Naive B cell (primary cell): ENCODE results near the gene ZNFX1. TPM values are rescaled to one million over a fixed set of nuclear protein-coding genes. Genes with fewer than 3 reads are reported as not detected.
"Not testable (repeated sequence)": the region's sequence is repeated elsewhere in the genome, so short reads cannot be mapped to it uniquely, and the experiment has no call there.

ENCODE experiments used
- ATAC-seq, 2 donors: fragments of 150-1000 bp; cut with Tn5 transposase; 2 replicates each; pipeline ENCODE4 v1.10.0; 2021; ENCODE audit warnings: low read depth in 2 of 2, mild to moderate bottlenecking in 2 of 2, moderate library complexity in 2 of 2
- DNase-seq: peaks from one replicate; pipeline ENCODE4 v3.0.0; 2022
- H3K27ac Mint-ChIP-seq, 6 donors: one replicate each; pipeline ENCODE4 v1.8.0; 2020 to 2022; ENCODE audit warnings: mild to moderate bottlenecking in 6 of 6, mixed read lengths in 6 of 6, moderate library complexity in 5 of 6, inconsistent platforms in 2 of 6
- H3K27me3 Mint-ChIP-seq, 3 donors: one replicate each; pipeline ENCODE4 v1.8.0; 2021 to 2022; ENCODE audit warnings: mixed read lengths in 3 of 3, mild to moderate bottlenecking in 1 of 3
- H3K36me3 Mint-ChIP-seq, 2 donors: one replicate each; pipeline ENCODE4 v1.8.0; 2020 to 2022; ENCODE audit warnings: mixed read lengths in 2 of 2, inconsistent platforms in 1 of 2, mild to moderate bottlenecking in 1 of 2
- H3K4me1 Mint-ChIP-seq, 3 donors: one replicate each; pipeline ENCODE4 v1.8.0; 2020 to 2022; ENCODE audit warnings: mixed read lengths in 3 of 3, inconsistent platforms in 1 of 3, mild to moderate bottlenecking in 1 of 3, moderate library complexity in 1 of 3
- H3K4me3 Mint-ChIP-seq, 8 donors: one replicate each; pipeline ENCODE4 v1.8.0; 2020 to 2022; ENCODE audit warnings: mild to moderate bottlenecking in 8 of 8, mixed read lengths in 8 of 8, moderate library complexity in 8 of 8, inconsistent platforms in 2 of 8
- H3K9me3 Mint-ChIP-seq, 7 donors: one replicate each; pipeline ENCODE4 v1.8.0; 2020 to 2022; ENCODE audit warnings: mixed read lengths in 7 of 7, mild to moderate bottlenecking in 5 of 7, inconsistent platforms in 2 of 7, moderate library complexity in 1 of 7
- polyA plus RNA-seq, 6 donors: library from polyadenylated mRNA; unstranded; fragments of 300-500 nt; fragmentation: Illumina TruSeq; gene quantifications; one replicate each; pipeline ENCODE4 v1.2.3, GENCODE V29; 2021; ENCODE audit warnings: low read depth in 6 of 6

ZNFX1 gene
- polyA plus RNA-seq, 6 donors from 2014 or later = 18.2 to 41.8 (median 22.7) TPM

DNA sequence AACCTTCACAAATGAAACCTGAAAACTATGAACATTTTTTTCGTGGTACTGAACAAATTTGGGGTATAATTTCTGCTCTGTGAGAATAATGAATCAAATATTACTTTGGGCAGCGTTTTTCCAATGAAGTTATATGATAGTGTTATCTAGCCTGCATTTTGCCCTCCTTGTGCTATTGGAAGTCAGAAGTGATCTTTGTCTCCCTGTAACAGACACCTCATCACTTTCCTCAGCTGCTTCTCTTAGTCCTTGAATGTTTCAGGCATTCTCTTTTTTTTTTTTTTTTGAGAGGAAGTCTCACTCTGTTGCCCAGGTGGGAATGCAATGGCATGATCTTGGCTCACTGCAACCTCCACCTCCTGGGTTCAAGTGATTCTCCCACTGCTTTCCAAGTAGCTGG, 48.5 kb downstream of the ZNFX1 start:
- Mint-ChIP-seq H3K27me3 (no peaks in the 10 kb centered on the region), H3K36me3 (peaks cover 22 to 38% of the 10 kb centered on the region in 2 donors), H3K9me3 (no peaks in the 10 kb centered on the region), H3K27ac (peak overlapping the region in 5 of 6 donors; percentile 38 to 92 (median 78)), H3K4me1 (peaks cover 23 to 29% (median 27%) of the 10 kb centered on the region in 3 donors), H3K4me3 (no peak overlapping the region)
- ATAC-seq (no peak), DNase-seq (no peak)

DNA sequence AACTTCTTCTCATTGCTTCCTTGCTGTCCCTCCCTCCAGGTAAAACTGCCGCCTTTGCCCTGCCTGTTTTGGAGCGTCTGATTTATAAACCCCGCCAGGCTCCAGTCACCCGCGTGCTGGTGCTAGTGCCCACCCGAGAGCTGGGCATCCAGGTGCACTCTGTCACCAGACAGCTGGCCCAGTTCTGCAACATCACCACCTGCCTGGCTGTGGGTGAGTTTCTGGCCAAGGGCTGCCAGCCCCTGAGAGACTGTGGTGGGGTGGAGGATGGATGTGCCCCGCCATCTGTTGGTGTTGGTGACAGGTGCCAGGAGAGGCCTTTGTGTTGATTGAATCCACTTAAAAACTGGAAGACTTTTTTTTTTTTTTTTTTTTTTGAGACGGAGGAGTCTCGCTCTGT, 49.2 kb downstream of the ZNFX1 start:
- Mint-ChIP-seq H3K4me3 (no peak overlapping the region), H3K4me1 (peaks cover 23 to 29% (median 23%) of the 10 kb centered on the region in 3 donors), H3K27me3 (no peaks in the 10 kb centered on the region), H3K27ac (peak overlapping the region in 3 of 6 donors; percentile 59 to 83 (median 73)), H3K36me3 (peaks cover 21 to 32% of the 10 kb centered on the region in 2 donors), H3K9me3 (no peaks in the 10 kb centered on the region)
- no peak for DNase-seq
- no peak for ATAC-seq

GRCh38 chr20:49225896-49226295, 52.0 kb downstream of the ZNFX1 start:
- Mint-ChIP-seq H3K27ac (peak overlapping the region in 2 of 6 donors; percentile 59 to 79), H3K9me3 (no peaks in the 10 kb centered on the region), H3K36me3 (peaks cover 21 to 22% of the 10 kb centered on the region in 2 donors), H3K27me3 (no peaks in the 10 kb centered on the region), H3K4me1 (peaks cover 17 to 28% (median 27%) of the 10 kb centered on the region in 3 donors), H3K4me3 (no peak overlapping the region)
- no peak for ATAC-seq
- no peak for DNase-seq

DNA sequence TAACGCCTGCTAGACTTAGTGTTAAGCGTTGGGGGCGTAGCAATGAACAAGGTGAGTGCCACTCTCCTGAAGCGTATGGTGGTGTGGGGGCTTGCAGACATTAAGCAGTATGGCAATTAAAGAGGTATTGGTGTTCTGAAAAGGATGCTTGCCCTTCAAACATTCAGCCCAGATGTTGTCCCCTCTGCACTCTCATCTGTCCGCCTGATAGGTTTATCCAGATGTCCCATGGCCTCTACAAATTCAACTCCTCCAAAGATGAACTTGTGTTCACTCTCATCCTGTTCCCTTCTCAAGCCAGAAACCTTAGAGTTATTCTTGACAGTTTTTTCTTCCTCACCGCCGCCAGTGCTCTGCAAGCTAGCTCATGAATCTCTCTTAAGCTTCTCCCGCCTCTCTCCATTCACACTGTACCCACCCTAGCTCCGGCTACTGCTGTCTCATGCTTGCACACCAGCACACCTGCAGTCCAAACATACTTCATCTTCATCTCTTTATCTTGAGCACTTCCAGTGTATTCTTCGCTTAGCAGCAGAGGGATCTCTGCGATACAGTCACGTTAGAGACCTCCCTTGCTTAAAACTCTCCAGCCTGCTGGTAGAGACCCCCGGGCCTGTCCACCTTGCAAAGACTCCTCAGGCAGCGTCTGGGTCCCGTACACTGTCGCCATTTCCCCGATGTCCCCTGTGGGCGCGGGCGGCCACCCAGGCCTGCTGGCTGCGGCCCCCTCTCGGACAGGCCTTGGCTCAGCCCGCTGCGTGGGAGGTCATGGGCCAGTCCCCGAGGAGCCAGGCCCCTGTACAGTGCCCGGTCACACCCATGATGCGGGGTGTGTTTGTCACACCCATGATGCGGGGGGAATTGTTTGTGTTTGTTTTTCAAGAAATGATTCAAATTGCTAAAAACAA, 57.7 kb downstream of the ZNFX1 start:
- peaks cover 0 to 8% of the 10 kb centered on the region in 2 donors for H3K36me3 Mint-ChIP-seq
- peaks cover 0 to 2% (median 0%) of the 10 kb centered on the region in 7 donors for H3K9me3 Mint-ChIP-seq
- peak overlapping the region; percentile 88 to 99 (median 96) for H3K4me3 Mint-ChIP-seq
- peak overlapping the region; percentile 97 to 100 (median 100) for H3K27ac Mint-ChIP-seq
- H3K4me1 Mint-ChIP-seq = peaks cover 21 to 40% (median 31%) of the 10 kb centered on the region in 3 donors
- ATAC-seq (no peak), DNase-seq (no peak)
- H3K27me3 Mint-ChIP-seq = no peaks in the 10 kb centered on the region

DNA sequence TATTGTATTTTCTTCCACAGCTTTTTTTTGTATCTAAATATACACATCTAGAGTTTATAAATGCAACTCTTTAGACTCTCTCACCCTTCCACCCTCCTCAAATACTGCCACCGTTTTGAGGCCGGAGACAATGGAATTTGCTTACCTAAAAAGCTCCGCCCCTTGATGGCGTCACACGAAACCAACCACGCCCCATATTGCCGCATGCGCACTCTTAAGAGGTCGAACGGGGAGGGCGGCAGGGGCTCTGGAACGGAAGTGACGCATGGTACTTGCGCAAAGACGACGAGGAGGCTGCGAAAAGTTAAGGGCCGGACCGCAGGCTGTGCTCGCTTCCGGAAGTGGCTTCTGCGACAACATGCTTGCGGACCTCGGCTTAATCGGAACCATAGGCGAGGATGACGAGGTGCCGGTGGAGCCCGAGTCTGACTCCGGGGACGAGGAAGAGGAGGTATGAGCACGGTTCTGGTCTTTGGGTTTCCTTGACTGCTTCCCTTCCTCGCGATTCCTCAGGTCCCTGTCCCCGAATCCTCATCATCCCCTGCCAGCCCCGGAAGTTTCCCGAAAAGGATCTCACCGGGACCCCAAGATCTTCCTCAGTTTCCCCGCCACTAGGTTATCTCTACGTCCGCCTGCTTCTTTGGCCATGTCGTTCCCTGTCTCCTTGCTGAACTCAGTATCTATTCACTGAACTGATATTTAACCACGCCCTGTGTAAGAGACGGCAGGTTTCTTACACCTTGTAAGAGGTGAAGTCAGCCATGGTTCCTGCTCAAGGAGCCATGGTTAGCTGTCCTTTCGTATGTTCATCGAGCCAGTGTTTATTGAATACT, 58.5 kb downstream of the ZNFX1 start, which contains the start of gene DDX27:
Gene DDX27 (plus strand): TSS at position 326 of the 833 bp plus-strand sequence. CDS start 33 bp downstream, at position 359.
- H3K4me3 Mint-ChIP-seq = peak within 1 kb of the TSS; percentile 88 to 99 (median 96)
- H3K9me3 Mint-ChIP-seq = peaks cover 0 to 2% (median 0%) of the 10 kb centered on the region in 7 donors
- ATAC-seq (peak; percentile 91), DNase-seq (peak; percentile 97)
- no peaks in the 10 kb centered on the region for H3K36me3 Mint-ChIP-seq
- peaks cover 21 to 40% (median 29%) of the 10 kb centered on the region in 3 donors for H3K4me1 Mint-ChIP-seq
- peak within 1 kb of the TSS; percentile 97 to 100 (median 100) for H3K27ac Mint-ChIP-seq
- no peaks in the 10 kb centered on the region for H3K27me3 Mint-ChIP-seq

GRCh38 chr20:49218739-49219090, 59.1 kb downstream of the ZNFX1 start:
- Mint-ChIP-seq H3K4me3 (peak overlapping the region; percentile 88 to 99 (median 96)), H3K27ac (peak overlapping the region; percentile 97 to 100 (median 100)), H3K4me1 (peaks cover 21 to 40% (median 29%) of the 10 kb centered on the region in 3 donors)
- H3K27me3 Mint-ChIP-seq, H3K36me3 Mint-ChIP-seq, H3K9me3 Mint-ChIP-seq, ATAC-seq, DNase-seq: not testable (repeated sequence)

GRCh38 chr20:49216991-49217578, 60.8 kb downstream of the ZNFX1 start:
- DNase-seq (peak; percentile 80), ATAC-seq (peak; percentile 12 to 19)
- H3K27me3 Mint-ChIP-seq = no peaks in the 10 kb centered on the region

DNA sequence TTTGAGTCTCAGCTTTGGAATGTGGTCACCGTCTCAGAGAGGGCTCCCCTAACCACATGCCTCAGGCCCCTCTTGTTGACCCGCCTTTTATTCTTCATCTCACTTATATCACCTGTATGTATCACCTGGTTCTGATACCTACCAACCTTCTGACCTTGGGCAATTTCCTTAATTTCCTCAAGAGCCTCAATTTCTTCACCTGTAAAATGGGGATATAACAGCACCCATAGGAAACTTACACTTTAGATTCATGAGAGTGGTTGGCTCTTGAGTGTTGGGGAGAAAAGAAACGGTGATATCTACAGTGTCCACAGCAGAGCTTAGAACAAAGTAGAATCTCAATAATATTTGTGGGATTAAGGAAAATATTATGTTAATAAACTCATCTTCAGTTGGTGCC, 62.6 kb downstream of the ZNFX1 start:
- Mint-ChIP-seq H3K27me3 (peaks cover 0 to 4% (median 0%) of the 10 kb centered on the region in 3 donors), H3K36me3 (peaks cover 0 to 5% of the 10 kb centered on the region in 2 donors), H3K9me3 (peaks cover 3 to 13% (median 8%) of the 10 kb centered on the region in 7 donors), H3K4me3 (no peak overlapping the region), H3K4me1 (peaks cover 15 to 24% (median 16%) of the 10 kb centered on the region in 3 donors), H3K27ac (no peak overlapping the region)
- ATAC-seq (no peak), DNase-seq (no peak)

More at GRCh38 chr20:49216991-49217578, 60.8 kb downstream of the ZNFX1 start:
- peak overlapping the region; percentile 14 to 81 (median 64) for H3K4me3 Mint-ChIP-seq
- peaks cover 0 to 2% (median 0%) of the 10 kb centered on the region in 7 donors for H3K9me3 Mint-ChIP-seq
- peaks cover 21 to 38% (median 29%) of the 10 kb centered on the region in 3 donors for H3K4me1 Mint-ChIP-seq
- no peaks in the 10 kb centered on the region for H3K36me3 Mint-ChIP-seq
- H3K27ac Mint-ChIP-seq = peak overlapping the region in 3 of 6 donors; percentile 63 to 90 (median 87)

DNA sequence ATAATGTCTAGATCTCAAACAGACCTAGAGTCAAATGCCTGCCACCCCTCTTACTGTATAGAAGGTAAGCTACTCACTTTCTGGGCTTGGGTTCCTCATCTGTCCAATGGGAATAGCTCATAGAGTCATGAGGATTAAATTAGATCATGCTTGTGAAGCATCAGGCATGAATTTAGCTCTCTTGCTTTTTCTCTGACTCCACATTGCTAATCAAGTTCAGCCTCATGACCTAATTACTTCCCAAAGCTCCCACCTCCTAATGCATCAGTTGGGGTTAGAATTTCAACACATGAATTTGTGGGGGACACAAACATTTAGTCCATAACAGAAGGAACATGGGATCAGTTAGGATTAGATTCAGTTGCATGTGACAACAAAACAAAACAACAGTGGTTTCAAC, 63.3 kb downstream of the ZNFX1 start:
- Mint-ChIP-seq H3K4me1 (peaks cover 9 to 17% (median 10%) of the 10 kb centered on the region in 3 donors), H3K36me3 (peaks cover 0 to 9% of the 10 kb centered on the region in 2 donors), H3K9me3 (peaks cover 6 to 18% (median 11%) of the 10 kb centered on the region in 7 donors), H3K27me3 (peaks cover 0 to 5% (median 0%) of the 10 kb centered on the region in 3 donors), H3K4me3 (no peak overlapping the region), H3K27ac (no peak overlapping the region)
- no peak for DNase-seq
- no peak for ATAC-seq

DNA sequence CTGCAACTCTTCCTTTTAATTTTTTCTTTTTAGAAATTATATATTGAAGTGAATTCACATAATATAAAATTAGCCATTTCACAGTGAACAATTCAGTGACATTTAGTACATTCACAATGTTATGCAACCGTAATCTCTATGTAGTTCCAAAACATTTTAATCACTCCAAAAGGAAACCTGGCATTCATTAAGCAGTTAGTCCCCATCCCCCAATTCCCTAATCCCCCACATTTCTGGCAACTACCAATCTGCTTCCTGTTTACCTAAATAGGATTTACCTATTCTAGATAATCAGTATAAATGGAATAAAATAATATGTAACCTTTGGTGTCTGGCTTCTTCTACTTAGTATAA, 67.1 kb downstream of the ZNFX1 start:
- DNase-seq = no peak
- Mint-ChIP-seq H3K27me3 (peaks cover 0 to 5% (median 0%) of the 10 kb centered on the region in 3 donors), H3K36me3 (peaks cover 0 to 9% of the 10 kb centered on the region in 2 donors), H3K4me3 (no peak overlapping the region), H3K9me3 (peaks cover 6 to 17% (median 14%) of the 10 kb centered on the region in 7 donors), H3K4me1 (no peaks in the 10 kb centered on the region), H3K27ac (no peak overlapping the region)
- ATAC-seq = no peak

- Mint-ChIP-seq H3K4me3 (no peak overlapping the region), H3K4me1 (no peaks in the 10 kb centered on the region), H3K36me3 (peaks cover 0 to 9% of the 10 kb centered on the region in 2 donors), H3K9me3 (peaks cover 6 to 17% (median 14%) of the 10 kb centered on the region in 7 donors), H3K27ac (no peak overlapping the region), H3K27me3 (peaks cover 0 to 5% (median 0%) of the 10 kb centered on the region in 3 donors)
- no peak for ATAC-seq
- DNase-seq = no peak
Observed at GRCh38 chr20:49210101-49210756, 67.6 kb downstream of the ZNFX1 start.

DNA sequence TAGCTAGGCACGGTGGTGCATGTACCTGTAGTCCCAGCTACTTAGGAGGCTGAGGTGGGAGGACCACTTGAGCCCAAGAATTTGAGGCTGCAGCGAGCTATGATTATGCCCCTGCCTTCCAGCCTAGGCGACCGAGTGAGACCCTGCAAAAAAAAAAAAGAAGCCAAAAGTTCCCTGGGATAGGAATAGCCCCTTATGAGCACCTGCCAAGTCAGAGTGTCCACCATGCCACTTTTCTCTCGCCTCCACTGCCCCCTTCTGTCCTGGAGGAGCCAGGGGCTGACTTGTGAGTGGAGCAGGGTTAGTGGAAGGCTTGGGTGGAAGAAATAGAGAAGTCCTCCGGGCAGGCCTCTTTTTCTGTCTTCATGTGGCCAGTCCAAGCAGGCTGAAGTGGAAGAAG, 70.8 kb downstream of the ZNFX1 start:
- DNase-seq = no peak

More for the DNA sequence above, 70.8 kb downstream of the ZNFX1 start:
- Mint-ChIP-seq H3K4me1 (no peaks in the 10 kb centered on the region), H3K4me3 (no peak overlapping the region), H3K27me3 (peaks cover 0 to 5% (median 0%) of the 10 kb centered on the region in 3 donors), H3K36me3 (peaks cover 0 to 9% of the 10 kb centered on the region in 2 donors), H3K9me3 (peaks cover 6 to 17% (median 14%) of the 10 kb centered on the region in 7 donors), H3K27ac (no peak overlapping the region)
- ATAC-seq = no peak
